K562 (cell line): Measurements from ENCODE around the gene PTX3. TPM values are rescaled to one million over a fixed set of nuclear protein-coding genes. Genes with fewer than 3 reads are reported as not detected.

Experiments used
- ATAC-seq: fragments of 200-7000 bp; cut with Tn5 transposase; 3 replicates; pipeline ENCODE4 v1.9.1; 2020; ENCODE audit warnings: moderate library complexity
- BruUV-seq: library from RNA; stranded (reverse); fragments of 400-500 nt; replicated peaks from 2 replicates; lab custom pipeline; 2021; lab: Mats Ljungman, UMichigan
- CTCF ChIA-PET: fragments of 300-600 bp; formaldehyde crosslinking; extraction: SDS; loops from one replicate; lab custom pipeline; 2021; ENCODE audit warnings: low intra/inter-chr PET ratio; lab: Yijun Ruan, JAX
- POLR2A ChIA-PET: fragments of 300-600, 350-650 bp; sonication (Branson Sonifier 250); formaldehyde crosslinking; extraction: SDS; loops from one replicate; lab custom pipeline; 2021; ENCODE audit warnings: antibody characterized with exemption, inconsistent platforms; lab: Yijun Ruan, JAX
- DNase-seq, 4 experiments: peaks; one replicate each; pipeline versions ENCODE4 v3.0.0 to v3.0.0-alpha.2; 2011 to 2018; ENCODE audit warnings: low spot score in 3 of 4, mixed read lengths in 3 of 4; ENCODE audit errors: extremely low read depth in 1 of 4
- FAIRE-seq: peaks from 2 replicates; lab custom pipeline; 2011; peaks lifted over from hg19 to GRCh38; lab: Jason Lieb, UNC
- H2AFZ ChIP-seq: 2 replicates; pipeline ENCODE4 v1.6.0; 2011; ENCODE audit warnings: low read depth, low read length, control low read depth, inconsistent platforms
- H3K27ac ChIP-seq: fragments of 200-600 bp; 3 replicates; pipeline ENCODE4 v1.8.0; 2011; ENCODE audit warnings: low read depth, mild to moderate bottlenecking, control low read depth, inconsistent platforms, low read length, moderate library complexity, mixed read lengths; ENCODE audit errors: extremely low read depth
- H3K27me3 ChIP-seq, 2 experiments: fragments of 300-600 bp in 1 of 2; 2 replicates in 1 of 2; 3 replicates in 1 of 2; pipeline versions ENCODE4 v1.6.0 to v1.8.0; 2011; ENCODE audit warnings: inconsistent platforms in 2 of 2, low read length in 2 of 2, mild to moderate bottlenecking in 1 of 2, mixed read lengths in 1 of 2, moderate library complexity in 1 of 2; ENCODE audit not compliant: control insufficient read depth in 2 of 2, insufficient read depth in 2 of 2
- H3K36me3 ChIP-seq: fragments of 300-600 bp; 3 replicates; pipeline ENCODE4 v1.8.0; 2011; ENCODE audit warnings: mild to moderate bottlenecking, low read length, inconsistent platforms; ENCODE audit not compliant: control insufficient read depth, insufficient read depth
- H3K4me1 ChIP-seq, 2 experiments: fragments of 200-600 bp in 1 of 2; replicated peaks in 1 of 2; 2 replicates in 1 of 2; 3 replicates in 1 of 2; pipeline versions ENCODE4 v1.5.1 to v1.8.0; 2011; ENCODE audit warnings: inconsistent platforms in 2 of 2, low read length in 2 of 2, mild to moderate bottlenecking in 1 of 2, mixed read lengths in 1 of 2, moderate library complexity in 1 of 2; ENCODE audit not compliant: control insufficient read depth in 2 of 2, insufficient read depth in 2 of 2
- H3K4me2 ChIP-seq: 2 replicates; pipeline ENCODE4 v1.6.1; 2011; ENCODE audit warnings: low read length, control low read depth, inconsistent platforms, mixed read lengths; ENCODE audit not compliant: insufficient read depth
- H3K4me3 ChIP-seq: fragments of 200-600 bp; sonication (generic), shearing (Covaris generic); 2 replicates; pipeline ENCODE4 v1.5.1; 2016; ENCODE audit warnings: control low read depth, inconsistent platforms
- H3K79me2 ChIP-seq: fragments of 200-600 bp; 3 replicates; pipeline ENCODE4 v1.8.0; 2011; ENCODE audit warnings: low read length, inconsistent platforms; ENCODE audit not compliant: control insufficient read depth, insufficient read depth
- H3K9ac ChIP-seq, 2 experiments: 2 replicates each; pipeline versions ENCODE4 v1.6.0 to v1.6.1; 2011; ENCODE audit warnings: low read depth in 2 of 2, low read length in 2 of 2, control low read depth in 1 of 2, inconsistent platforms in 1 of 2, mild to moderate bottlenecking in 1 of 2, mixed read lengths in 1 of 2; ENCODE audit not compliant: insufficient read depth in 1 of 2
- H3K9me1 ChIP-seq: one replicate; pipeline ENCODE4 v1.6.0; 2011; ENCODE audit warnings: inconsistent platforms, mild to moderate bottlenecking, low read length, moderate library complexity; ENCODE audit not compliant: control insufficient read depth, insufficient read depth
- H3K9me3 ChIP-seq: replicated peaks from 2 replicates; pipeline ENCODE4 v1.5.1; 2011; ENCODE audit warnings: low read depth, low read length, inconsistent platforms; ENCODE audit not compliant: control insufficient read depth, insufficient read depth
- H4K20me1 ChIP-seq: replicated peaks from 2 replicates; pipeline ENCODE4 v1.6.1; 2011; ENCODE audit warnings: low read length, inconsistent platforms, mixed read lengths; ENCODE audit not compliant: control insufficient read depth, insufficient read depth
- GTF2E2 ChIP-seq: fragments of 200-800 bp; sonication (Bioruptor generic); IDR thresholded peaks from 2 replicates; pipeline ENCODE4 v1.6.1; 2016; ENCODE audit warnings: missing genetic modification characterization, missing compliant biosample characterization
- MED1 ChIP-seq: sonication (generic); formaldehyde crosslinking; IDR thresholded peaks from 2 replicates; pipeline ENCODE4 v1.8.1; 2023; ENCODE audit warnings: missing genetic modification reagents, borderline replicate concordance
- MYNN ChIP-seq, 2 experiments: sonication (generic); formaldehyde crosslinking in 1 of 2; IDR thresholded peaks; 2 replicates each; pipeline versions ENCODE4 v1.5.0 to v1.6.1; 2016 to 2020; ENCODE audit warnings: antibody characterized with exemption in 1 of 2, missing genetic modification reagents in 1 of 2
- NR1H2 ChIP-seq: sonication (generic); formaldehyde crosslinking; IDR thresholded peaks from 2 replicates; pipeline ENCODE4 v1.4.0; 2020; ENCODE audit warnings: mild to moderate bottlenecking, missing genetic modification reagents
- SUPT5H ChIP-seq: fragments of 450-650 bp; IDR thresholded peaks from 2 replicates; pipeline ENCODE4 v1.6.1; 2016
- TAF7 ChIP-seq: fragments of 450-650 bp; IDR thresholded peaks from 2 replicates; pipeline ENCODE4 v1.6.1; 2016; ENCODE audit warnings: missing genetic modification characterization, missing compliant biosample characterization
- TEAD2 ChIP-seq: fragments of 450-650 bp; IDR thresholded peaks from 2 replicates; pipeline ENCODE4 v1.6.1; 2016; ENCODE audit warnings: missing genetic modification characterization, control low read depth, missing compliant biosample characterization
- ZBTB7A ChIP-seq: IDR thresholded peaks from 2 replicates; pipeline ENCODE4 v1.6.1; 2011; ENCODE audit warnings: low read depth, mild to moderate bottlenecking, low read length, moderate library complexity, borderline replicate concordance; ENCODE audit not compliant: control insufficient read depth
- ZEB2 ChIP-seq: fragments of 450-650 bp; IDR thresholded peaks from 2 replicates; pipeline ENCODE4 v1.6.1; 2016
- WGBS: fragments of 100-300 bp; shearing (Covaris generic); methylation state at CpG from one replicate; pipeline ENCODE4 v1.1.6; 2016; ENCODE audit warnings: low coverage, mixed read lengths; ENCODE audit not compliant: insufficient coverage; ENCODE audit errors: missing lambda C conversion rate; 5-methylcytosine and 5-hydroxymethylcytosine counted together
- in situ Hi-C: fragments of 300-500 bp; cut with MboI; formaldehyde crosslinking; loops from 4 replicates; pipeline ENCODE4 v1.15.0; 2018; ENCODE audit warnings: inconsistent platforms, mixed read lengths
- intact Hi-C: fragments of 100-400 bp; cut with micrococcal nuclease; formaldehyde crosslinking; loops from 2 replicates; pipeline ENCODE4 v1.14.2; 2022
- polyA plus RNA-seq, 8 experiments: library from polyadenylated mRNA; depleted of rRNA in 4 of 8; stranded (reverse) in 5 of 8; unstranded in 3 of 8; fragments of >200 nt; fragmentation: Nextera tagmentation in 2 of 8; fragmentation: Illumina TruSeq in 1 of 8; extraction: Ambion mirVana in 2 of 8; extraction: Trizol in 1 of 8; gene quantifications; 2 replicates each; pipeline versions ENCODE4 v1.2.1 to v1.2.3, GENCODE V29; 2011 to 2014; ENCODE audit warnings: inconsistent platforms in 1 of 8, missing spikeins in 1 of 8
- total RNA-seq, 7 experiments: library from RNA; depleted of rRNA in 6 of 7; stranded (reverse); fragments of >200 nt in 6 of 7; fragmentation: Illumina TruSeq in 2 of 7; extraction: Trizol in 2 of 7; gene quantifications; 2 replicates each; pipeline versions ENCODE4 v1.2.1 to v1.2.3, GENCODE V29; 2011 to 2021; ENCODE audit warnings: low replicate concordance in 1 of 7
- TF ChIP-seq, protein P1 (sequence below): fragments of 200-600 bp; sonication (generic); IDR thresholded peaks from one replicate; pipeline ENCODE4 v1.6.1; 2012; ENCODE audit warnings: mild to moderate bottlenecking, low read depth, low read length, inconsistent platforms

PTX3 gene
- total and polyA plus RNA-seq, 9 of the 15 experiments (the other 6 are each of a cell fraction or from before 2014, with no cell fraction given), result 0.04 to 0.33 (median 0.15) TPM; not detected in 2

- no peaks in the 10 kb centered on the region for H3K36me3 ChIP-seq
- H2AFZ ChIP-seq, result peak overlapping the region; percentile 49; the same call in 1 of the 2 replicates
- in situ Hi-C loops (no loop called here), intact Hi-C loops (no loop called here)
- H3K27ac ChIP-seq, result no peak overlapping the region
- no peak overlapping the region for H3K9ac ChIP-seq
- ATAC-seq, result no peak
- no peaks in the 10 kb centered on the region for H3K79me2 ChIP-seq
- no peak overlapping the region for H3K4me3 ChIP-seq
- no peak overlapping the region for H3K4me2 ChIP-seq
- no peaks in the 10 kb centered on the region for H3K9me3 ChIP-seq
- H4K20me1 ChIP-seq, result no peaks in the 10 kb centered on the region
- DNase-seq, result no peak
- no peaks in the 10 kb centered on the region for H3K9me1 ChIP-seq
- 5% methylated on average over 3 of the region's 3 CpGs for WGBS
- H3K4me1 ChIP-seq, result peaks cover 0 to 12% of the 10 kb centered on the region in 2 experiments; a peak in 3 of 5 replicates
- no peaks in the 10 kb centered on the region for H3K27me3 ChIP-seq
- CTCF ChIA-PET, result no interaction called here
- peak; percentile 11 for FAIRE-seq
- POLR2A ChIA-PET, result no interaction called here
- no TSS peak for BruUV-seq
- TF ChIP-seq MED1 (CRISPR knock-in tag), result no peak
- TF ChIP-seq SUPT5H, result no peak
- no peak for TF ChIP-seq MYNN (IDR thresholded peaks at IDR 0.05)
- no peak for TF ChIP-seq MYNN (CRISPR knock-in tag; IDR thresholded peaks at IDR 0.05)
- no peak for TF ChIP-seq ZEB2
- TF ChIP-seq TEAD2 (tag), result no peak
- no peak for TF ChIP-seq ZBTB7A
- no peak for TF ChIP-seq NR1H2 (CRISPR knock-in tag)
- TF ChIP-seq GTF2E2 (tag), result no peak
- TF ChIP-seq, protein P1, sequence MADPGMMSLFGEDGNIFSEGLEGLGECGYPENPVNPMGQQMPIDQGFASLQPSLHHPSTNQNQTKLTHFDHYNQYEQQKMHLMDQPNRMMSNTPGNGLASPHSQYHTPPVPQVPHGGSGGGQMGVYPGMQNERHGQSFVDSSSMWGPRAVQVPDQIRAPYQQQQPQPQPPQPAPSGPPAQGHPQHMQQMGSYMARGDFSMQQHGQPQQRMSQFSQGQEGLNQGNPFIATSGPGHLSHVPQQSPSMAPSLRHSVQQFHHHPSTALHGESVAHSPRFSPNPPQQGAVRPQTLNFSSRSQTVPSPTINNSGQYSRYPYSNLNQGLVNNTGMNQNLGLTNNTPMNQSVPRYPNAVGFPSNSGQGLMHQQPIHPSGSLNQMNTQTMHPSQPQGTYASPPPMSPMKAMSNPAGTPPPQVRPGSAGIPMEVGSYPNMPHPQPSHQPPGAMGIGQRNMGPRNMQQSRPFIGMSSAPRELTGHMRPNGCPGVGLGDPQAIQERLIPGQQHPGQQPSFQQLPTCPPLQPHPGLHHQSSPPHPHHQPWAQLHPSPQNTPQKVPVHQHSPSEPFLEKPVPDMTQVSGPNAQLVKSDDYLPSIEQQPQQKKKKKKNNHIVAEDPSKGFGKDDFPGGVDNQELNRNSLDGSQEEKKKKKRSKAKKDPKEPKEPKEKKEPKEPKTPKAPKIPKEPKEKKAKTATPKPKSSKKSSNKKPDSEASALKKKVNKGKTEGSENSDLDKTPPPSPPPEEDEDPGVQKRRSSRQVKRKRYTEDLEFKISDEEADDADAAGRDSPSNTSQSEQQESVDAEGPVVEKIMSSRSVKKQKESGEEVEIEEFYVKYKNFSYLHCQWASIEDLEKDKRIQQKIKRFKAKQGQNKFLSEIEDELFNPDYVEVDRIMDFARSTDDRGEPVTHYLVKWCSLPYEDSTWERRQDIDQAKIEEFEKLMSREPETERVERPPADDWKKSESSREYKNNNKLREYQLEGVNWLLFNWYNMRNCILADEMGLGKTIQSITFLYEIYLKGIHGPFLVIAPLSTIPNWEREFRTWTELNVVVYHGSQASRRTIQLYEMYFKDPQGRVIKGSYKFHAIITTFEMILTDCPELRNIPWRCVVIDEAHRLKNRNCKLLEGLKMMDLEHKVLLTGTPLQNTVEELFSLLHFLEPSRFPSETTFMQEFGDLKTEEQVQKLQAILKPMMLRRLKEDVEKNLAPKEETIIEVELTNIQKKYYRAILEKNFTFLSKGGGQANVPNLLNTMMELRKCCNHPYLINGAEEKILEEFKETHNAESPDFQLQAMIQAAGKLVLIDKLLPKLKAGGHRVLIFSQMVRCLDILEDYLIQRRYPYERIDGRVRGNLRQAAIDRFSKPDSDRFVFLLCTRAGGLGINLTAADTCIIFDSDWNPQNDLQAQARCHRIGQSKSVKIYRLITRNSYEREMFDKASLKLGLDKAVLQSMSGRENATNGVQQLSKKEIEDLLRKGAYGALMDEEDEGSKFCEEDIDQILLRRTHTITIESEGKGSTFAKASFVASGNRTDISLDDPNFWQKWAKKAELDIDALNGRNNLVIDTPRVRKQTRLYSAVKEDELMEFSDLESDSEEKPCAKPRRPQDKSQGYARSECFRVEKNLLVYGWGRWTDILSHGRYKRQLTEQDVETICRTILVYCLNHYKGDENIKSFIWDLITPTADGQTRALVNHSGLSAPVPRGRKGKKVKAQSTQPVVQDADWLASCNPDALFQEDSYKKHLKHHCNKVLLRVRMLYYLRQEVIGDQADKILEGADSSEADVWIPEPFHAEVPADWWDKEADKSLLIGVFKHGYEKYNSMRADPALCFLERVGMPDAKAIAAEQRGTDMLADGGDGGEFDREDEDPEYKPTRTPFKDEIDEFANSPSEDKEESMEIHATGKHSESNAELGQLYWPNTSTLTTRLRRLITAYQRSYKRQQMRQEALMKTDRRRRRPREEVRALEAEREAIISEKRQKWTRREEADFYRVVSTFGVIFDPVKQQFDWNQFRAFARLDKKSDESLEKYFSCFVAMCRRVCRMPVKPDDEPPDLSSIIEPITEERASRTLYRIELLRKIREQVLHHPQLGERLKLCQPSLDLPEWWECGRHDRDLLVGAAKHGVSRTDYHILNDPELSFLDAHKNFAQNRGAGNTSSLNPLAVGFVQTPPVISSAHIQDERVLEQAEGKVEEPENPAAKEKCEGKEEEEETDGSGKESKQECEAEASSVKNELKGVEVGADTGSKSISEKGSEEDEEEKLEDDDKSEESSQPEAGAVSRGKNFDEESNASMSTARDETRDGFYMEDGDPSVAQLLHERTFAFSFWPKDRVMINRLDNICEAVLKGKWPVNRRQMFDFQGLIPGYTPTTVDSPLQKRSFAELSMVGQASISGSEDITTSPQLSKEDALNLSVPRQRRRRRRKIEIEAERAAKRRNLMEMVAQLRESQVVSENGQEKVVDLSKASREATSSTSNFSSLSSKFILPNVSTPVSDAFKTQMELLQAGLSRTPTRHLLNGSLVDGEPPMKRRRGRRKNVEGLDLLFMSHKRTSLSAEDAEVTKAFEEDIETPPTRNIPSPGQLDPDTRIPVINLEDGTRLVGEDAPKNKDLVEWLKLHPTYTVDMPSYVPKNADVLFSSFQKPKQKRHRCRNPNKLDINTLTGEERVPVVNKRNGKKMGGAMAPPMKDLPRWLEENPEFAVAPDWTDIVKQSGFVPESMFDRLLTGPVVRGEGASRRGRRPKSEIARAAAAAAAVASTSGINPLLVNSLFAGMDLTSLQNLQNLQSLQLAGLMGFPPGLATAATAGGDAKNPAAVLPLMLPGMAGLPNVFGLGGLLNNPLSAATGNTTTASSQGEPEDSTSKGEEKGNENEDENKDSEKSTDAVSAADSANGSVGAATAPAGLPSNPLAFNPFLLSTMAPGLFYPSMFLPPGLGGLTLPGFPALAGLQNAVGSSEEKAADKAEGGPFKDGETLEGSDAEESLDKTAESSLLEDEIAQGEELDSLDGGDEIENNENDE, result no peak
- TF ChIP-seq TAF7, result no peak
Measured at GRCh38 chr3:157443905-157444796, 7.5 kb downstream of the PTX3 start.
